Measurements from ENCODE around the gene NPHS1. TPM values are rescaled to one million over a fixed set of nuclear protein-coding genes. Genes with fewer than 3 reads are reported as not detected.
"Not testable (repeated sequence)": the region's sequence is repeated elsewhere in the genome, so short reads cannot be mapped to it uniquely, and the experiment has no call there.

NPHS1 gene
- polyA plus RNA-seq, 1 donor, result 123 TPM

DNA sequence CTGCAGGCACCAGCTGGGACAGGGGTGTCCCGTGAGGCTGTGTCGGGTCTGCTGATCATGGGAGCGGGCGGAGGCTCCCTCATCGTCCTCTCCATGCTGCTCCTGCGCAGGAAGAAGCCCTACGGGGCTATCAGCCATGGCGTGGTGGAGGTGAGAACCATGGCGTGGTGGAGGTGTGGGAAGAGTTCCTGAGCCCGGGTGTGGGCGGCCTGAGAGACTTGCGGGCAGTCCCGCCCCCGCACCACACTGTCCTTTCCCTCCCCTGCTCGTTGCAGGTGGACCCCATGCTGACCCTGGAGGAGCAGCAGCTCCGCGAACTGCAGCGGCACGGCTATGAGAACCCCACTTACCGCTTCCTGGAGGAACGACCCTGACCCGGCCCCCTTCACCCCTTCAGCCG lies 26.8 kb upstream of the NPHS1 start:
- DNase-seq, result no peak

- no peak for DNase-seq
These were observed 22.2 kb upstream of the NPHS1 start for GRCh38 chr19:35874392-35874930.

GRCh38 chr19:35872180-35872579 lies 19.9 kb upstream of the NPHS1 start:
- no peak for DNase-seq

GRCh38 chr19:35871611-35872010 lies 19.3 kb upstream of the NPHS1 start:
- no peak for DNase-seq

- no peak for DNase-seq
These were observed 18.5 kb upstream of the NPHS1 start for GRCh38 chr19:35870798-35871197.

GRCh38 chr19:35870124-35870736 lies 17.9 kb upstream of the NPHS1 start:
- not testable (repeated sequence) for DNase-seq

GRCh38 chr19:35869327-35870123 lies 17.2 kb upstream of the NPHS1 start:
- no peak for DNase-seq

DNA sequence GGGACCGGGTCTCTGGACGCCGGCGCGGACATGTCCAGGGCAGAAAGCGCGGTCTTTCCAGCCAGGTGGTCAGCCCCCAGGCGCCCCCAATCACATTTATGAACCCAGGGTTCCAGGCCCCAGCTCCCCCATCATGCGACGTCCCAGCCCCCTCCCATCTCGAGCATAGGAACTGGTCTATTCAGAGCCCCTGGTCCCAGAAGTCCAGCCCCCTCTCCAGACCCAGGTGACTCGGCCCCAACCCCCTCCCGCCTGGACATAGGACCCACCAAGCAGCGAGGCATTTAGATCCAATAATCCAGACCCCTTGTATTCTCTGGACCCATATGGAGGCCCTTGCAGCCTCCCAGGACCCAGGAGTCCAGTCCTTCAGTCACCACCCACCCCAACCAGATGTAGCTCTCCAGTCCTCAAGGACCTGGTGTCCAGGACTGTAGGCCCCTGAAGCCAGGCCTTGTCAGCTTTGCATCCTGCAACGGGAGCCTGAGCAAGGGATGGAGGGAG lies 16.6 kb upstream of the NPHS1 start:
- no peak for DNase-seq

DNA sequence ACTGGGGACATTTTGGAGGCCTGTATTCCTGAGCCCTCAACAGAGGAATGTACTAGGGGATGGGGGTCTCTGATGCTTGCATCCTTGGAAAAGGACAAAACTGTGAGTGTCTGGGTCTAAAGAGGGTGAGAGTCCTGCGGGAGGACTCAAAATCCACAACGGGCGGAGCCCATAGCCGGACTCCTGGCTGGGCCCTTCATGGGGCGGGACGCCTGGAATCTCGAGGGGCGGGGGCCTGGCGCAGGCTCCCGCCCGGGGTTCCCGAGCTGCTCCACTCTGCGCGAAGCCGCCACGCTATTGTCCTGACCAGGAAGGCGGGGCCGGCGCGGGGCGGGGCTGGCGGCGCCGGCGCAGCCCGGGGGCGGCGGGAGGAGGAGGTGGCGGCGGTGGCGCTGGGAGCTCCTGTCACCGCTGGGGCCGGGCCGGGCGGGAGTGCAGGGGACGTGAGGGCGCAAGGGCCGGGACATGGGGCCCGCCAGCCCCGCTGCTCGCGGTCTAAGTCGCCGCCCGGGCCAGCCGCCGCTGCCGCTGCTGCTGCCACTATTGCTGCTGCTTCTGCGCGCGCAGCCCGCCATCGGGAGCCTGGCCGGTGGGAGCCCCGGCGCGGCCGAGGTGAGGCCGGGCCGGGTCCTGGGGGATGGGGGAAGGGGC lies 16.0 kb upstream of the NPHS1 start, which contains the start of gene APLP1:
APLP1 (plus strand) TSS at position 403 of the 651 bp plus-strand sequence; CDS start at position 466, 63 bp downstream.
- no peak for DNase-seq

DNA sequence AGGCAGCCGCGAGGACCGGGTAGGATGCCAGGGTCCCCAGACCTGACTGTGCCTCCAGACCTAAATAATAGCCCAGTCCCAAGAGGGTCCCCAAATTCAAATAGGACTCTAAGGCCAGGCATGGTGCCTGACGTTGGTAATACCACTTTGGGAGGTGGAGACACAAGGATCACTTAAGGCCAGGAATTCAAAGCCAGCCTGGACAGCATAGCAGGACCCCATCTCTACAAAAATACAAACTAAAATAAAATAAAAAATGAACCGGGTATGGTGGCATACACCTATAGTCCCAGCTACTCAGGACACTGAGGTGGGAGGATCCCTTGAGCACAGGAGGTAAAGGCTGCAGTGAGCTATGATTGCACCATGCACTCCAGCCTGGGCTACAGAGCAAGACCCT lies 10.7 kb upstream of the NPHS1 start:
- DNase-seq, result no peak

DNA sequence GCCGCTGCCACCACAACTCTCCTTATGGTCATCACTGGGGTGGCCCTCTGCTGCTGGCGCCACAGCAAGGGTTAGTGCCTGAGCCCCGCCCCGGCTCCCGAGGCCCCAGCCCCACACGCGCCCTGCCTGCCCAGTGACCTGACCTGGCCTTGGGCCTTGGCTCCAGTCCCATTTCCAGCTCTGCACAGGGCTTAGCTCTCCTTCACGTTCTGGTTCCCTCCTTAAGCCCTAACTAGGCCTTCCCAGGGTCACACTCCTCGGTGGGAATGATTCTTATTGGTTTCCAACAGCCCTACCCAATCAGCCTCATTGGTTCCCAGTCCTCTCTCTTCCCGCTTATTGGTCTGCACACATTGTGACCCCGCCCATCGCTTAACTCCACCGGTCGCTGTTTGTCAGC lies 10.2 kb upstream of the NPHS1 start:
- no peak for DNase-seq

GRCh38 chr19:35861640-35862160 lies 9.4 kb upstream of the NPHS1 start:
- no peak for DNase-seq

GRCh38 chr19:35860818-35861639 lies 8.7 kb upstream of the NPHS1 start:
- DNase-seq, result no peak

GRCh38 chr19:35860436-35860817 lies 8.1 kb upstream of the NPHS1 start:
- no peak for DNase-seq

DNA sequence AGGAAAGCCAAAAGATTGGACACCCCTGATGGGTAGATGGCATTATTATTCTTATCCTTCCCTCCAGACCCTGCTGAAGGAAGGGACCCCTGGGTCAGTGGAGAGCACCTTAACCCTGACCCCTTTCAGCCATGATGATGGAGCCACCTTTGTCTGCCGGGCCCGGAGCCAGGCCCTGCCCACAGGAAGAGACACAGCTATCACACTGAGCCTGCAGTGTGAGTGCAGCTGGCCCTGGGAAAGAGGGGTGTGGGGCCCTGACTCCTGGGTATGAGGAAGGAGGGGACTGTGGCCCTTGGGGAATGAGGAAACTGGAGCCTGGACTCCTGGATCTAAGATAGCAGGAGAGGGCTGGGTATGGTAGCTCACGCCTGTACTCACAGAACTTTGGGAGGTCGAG lies 7.1 kb upstream of the NPHS1 start:
- DNase-seq, result no peak

DNA sequence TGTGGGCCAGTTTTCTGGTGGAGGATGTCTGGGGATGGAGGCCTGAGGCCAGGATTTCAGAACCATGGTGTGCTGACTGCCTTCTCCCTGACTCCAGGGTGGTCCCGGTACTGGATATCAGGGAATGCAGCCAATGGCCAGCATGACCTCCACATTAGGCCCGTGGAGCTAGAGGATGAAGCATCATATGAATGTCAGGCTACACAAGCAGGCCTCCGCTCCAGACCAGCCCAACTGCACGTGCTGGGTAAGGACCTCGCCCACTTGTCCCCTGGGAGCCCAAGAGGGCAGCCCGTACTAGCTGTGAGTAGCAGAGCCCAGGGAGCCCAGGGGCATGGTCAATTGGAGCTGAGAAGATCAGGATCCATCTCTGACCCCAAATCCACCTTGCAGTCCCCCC lies 6.0 kb upstream of the NPHS1 start:
- DNase-seq, result no peak

DNA sequence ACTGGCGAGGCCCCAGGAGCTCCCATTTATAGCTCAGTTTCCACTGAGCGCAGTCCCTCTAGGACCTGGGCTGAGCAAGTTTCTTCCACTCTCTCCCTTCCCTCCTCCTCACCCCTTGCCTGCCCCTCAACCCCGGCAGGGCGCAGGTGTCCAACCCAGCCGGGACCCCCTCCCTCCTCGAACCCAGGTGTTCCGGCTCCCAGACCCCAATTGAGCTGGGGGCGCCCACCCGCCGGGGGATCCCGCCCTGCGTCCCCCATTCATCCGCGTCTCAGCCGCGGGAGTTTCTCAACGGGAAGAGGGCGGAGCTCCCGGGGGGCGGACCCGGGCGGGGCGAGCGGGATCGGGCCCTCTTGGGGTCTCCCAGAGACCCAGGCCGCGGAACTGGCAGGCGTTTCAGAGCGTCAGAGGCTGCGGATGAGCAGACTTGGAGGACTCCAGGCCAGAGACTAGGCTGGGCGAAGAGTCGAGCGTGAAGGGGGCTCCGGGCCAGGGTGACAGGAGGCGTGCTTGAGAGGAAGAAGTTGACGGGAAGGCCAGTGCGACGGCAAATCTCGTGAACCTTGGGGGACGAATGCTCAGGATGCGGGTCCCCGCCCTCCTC lies 4.3 kb upstream of the NPHS1 start, which contains the start of gene KIRREL2:
KIRREL2 (plus strand) TSS at position 366 of the 604 bp plus-strand sequence; CDS start at position 575, 209 bp downstream.
- DNase-seq, result no peak

DNA sequence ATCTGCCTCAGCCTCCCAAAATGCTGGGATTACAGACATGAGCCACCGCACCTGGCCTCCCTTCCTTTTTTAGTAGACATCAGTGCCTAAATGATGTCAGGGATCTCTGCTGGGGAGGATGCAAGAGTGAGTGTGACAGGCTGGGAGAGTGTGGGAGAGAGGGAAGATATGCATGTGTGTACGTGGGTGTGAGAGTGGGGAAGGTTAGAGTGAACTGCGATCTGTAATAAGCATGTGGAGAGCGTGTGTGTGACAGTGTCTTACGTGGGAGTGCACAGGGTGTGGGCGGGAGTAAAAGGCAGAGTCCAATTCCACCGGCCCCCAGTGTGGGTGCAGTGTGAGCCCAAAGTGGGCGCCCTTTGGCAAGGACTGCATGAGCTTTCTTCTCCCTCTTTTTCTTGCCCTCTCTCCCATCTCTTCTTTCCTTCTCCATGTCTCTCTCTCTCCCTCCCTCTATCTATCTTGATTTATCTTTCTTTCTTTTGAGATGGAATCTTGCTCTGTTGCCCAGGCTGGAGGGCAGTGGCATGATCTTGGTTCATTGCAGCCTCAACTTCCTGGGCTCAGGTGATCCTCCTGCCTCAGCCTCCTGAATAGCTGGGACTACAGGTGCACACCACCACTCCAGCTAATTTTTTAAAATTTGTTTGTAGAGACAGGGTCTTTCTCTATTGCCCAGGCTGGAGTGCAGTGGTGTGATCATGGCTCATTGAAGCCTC lies 893 bp upstream of the NPHS1 start:
- DNase-seq, result no peak

DNA sequence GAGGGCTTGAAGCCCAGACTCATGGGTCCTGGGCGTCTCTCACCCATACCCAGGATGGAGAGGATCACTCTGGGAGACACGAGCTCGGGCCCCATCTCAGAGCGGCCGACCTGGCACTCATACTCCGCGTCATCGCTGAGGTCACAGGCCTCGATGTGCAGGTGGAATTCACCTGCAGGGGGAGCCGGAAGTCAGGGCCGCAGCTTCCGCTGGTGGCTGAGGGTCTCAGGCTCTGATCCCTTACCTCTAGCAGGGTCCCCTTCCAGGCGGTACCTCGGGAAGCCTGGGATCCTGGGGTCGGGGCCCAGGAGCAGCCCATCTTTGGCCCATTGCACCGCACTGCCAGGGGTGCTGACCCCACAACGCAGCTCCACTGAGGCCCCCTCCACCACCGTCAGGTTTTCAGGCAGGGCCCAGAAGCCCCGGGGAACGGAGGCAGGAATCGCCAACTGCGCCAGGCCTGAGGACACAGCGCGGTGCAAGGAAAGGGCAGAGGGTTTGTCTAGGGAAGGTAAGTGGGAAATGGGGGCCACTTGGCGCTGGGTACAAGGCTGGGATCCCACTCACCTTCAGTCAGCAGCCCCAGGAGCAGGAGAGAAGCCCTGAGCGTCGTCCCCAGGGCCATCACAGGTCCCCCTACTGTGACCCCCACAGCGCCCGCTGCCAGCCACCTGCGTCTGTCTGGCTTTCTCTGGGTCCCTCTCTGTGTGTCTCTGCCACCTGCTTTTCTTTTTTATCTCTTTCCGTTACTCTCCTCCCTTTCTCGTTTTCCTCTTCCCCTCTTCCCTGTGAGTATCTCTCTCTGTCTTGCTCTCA lies 883 bp downstream of the NPHS1 start:
- DNase-seq, result no peak

All from left kidney (tissue), 2 donors.